HG03139 (cell line): ENCODE results near the gene FXYD2.
"Not testable (repeated sequence)": the region's sequence is repeated elsewhere in the genome, so short reads cannot be mapped to it uniquely, and the experiment has no call there.

Source experiments
- ATAC-seq: cut with Tn5 transposase; IDR thresholded peaks from one replicate; pipeline ENCODE4 v1.9.1; 2021; ENCODE audit not compliant: unreplicated experiment

The FXYD2 gene

DNA sequence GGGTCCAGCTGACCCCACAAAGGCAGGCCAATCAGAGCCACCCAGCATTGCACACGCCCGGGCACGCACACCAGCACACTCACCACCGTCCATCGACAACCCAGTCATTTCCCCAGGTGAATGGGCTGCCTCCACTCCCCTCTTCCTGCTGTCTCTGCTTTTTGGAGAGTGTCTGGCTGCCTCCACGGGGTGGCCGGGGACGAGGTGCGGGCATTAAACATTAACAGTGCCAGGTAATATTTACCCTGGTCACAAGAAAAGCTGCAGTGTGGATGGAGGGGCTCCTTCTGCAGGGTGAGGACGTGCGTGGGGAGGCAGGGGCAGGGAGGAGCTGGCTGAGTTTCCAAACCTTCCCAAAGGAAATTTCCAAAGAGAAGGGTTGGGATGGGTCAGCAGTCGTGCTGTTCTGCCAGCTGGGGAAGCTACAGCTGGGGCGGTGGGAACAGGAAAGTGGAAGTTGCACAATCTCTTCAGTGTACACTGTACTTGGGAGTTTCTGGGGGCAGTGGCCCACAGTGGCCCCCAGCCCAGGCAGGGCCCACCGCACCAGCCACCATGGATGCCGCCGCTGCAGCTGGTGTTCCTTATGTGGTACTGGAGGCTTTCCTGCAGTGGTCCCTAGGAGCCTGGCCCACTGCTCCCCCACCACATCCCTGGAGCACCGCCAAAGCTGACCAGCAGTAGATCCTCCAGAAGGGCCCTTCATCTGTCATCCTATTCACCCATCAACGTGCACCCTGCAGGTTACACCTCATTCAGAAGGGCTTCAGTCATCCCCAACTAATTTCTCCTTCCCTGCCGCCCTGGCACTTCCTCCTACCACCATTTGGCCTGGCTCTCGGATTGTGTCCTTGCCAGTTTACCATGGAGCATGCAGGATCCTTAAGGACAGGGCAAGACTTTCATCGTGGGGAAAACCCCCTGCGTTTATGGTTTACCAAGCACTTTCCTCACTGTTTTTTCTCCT is at the start of gene FXYD2:
TSS of gene FXYD2 (minus strand) at position 174 of the 967 bp plus-strand sequence. CDS start at position 108, 66 bp downstream.
- no peak for ATAC-seq

DNA sequence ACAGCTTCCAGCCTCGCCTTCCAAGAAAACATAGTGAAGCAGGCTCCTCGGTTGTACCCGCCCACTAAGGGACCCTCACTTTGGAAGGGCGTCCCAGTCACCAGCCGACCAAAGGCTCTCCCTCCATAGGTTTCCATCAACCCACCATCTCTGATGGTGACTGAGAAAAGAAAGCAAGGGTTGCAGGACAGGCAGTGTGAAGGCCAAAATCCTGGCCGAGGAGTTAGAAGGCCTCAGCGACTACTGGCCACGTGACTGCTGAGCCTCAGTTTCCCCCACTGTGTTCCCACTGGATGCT is 49.2 kb upstream of the FXYD2 start:
- no peak for ATAC-seq

DNA sequence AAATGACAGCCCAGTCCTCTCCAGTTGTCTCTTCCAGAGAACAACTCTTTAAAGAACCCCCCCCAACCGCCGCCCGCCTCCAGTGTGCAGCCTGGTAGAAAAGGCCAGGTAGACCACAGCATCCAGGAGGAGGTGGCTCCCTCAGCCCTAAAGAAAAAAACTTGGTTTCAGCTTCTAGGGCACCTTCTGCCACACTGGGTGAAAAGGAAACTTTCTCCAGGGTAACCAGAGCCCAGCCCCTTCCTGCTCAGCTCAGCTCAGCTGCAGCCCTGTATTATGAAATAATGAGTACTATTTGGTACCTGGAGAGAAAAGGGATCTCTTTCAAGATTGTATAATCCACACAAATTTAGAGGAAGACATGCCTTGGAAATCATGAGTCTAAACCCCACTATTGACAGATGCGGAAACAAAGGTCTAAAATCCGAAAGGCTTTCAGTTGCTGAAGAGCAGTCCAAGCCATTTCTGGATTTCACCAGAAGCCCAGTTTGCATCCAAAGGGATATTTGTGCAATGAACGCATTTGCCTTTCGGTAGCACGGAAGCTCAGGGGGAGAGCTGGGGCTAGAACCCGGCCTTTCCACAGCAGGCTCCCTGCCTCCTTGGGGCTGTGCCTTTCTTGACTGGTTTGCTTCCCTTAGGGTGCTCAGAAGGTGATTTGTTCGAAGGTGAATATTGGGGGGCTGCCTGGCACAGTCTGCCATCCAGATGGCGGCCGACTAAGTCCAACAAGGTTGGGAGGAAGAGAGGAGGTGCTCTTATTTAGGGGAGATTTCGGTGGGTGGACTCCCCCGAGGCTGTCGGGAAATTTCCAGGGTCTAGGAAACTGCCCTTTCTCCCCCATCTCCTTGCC is 48.7 kb upstream of the FXYD2 start:
- no peak for ATAC-seq

- ATAC-seq = no peak
Observed at GRCh38 chr11:117872420-117872961, 47.9 kb upstream of the FXYD2 start.

- ATAC-seq = no peak
Observed at GRCh38 chr11:117871784-117872183, 47.2 kb upstream of the FXYD2 start.

GRCh38 chr11:117871160-117871559 is 46.6 kb upstream of the FXYD2 start:
- ATAC-seq = no peak

DNA sequence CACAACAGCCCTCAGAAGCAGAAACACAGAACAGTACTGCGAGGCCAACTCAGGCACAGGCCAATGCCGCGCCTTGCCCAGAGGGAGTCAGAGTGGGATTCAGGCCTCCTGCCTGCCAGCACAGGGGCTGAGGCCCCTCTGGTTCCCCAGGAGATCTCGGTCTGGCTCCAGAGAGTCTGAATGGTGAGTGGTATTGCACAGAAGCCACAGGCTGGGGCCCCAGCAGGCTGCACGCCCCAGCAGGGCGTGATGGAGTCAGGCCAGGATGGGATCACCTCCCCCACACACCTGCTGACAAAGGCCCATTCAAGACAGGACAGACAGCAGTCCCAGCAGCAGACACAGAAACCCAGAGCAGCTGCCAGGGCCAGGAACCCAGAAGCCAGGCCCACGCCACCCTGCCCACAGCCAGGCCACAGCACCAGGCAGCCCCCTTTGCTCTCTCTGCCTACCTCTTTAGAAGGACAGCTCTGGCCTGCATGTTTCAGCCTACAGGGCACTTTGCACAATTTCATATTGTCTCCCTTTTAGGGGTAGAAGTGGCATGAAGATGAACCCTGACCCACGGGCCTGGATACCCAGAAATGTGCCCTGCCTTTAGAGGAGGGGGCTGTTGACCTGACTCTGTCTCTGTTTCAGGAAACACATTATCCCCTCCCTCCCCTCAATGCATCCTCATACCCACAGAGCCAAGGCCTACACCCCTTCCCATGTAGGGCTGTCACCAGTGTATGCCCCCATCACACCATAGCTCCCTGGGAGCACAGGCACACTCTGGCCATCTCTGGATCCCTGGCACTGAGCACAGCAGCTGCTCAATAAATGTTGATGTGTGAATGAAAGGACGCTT is 45.8 kb upstream of the FXYD2 start:
- ATAC-seq = no peak

DNA sequence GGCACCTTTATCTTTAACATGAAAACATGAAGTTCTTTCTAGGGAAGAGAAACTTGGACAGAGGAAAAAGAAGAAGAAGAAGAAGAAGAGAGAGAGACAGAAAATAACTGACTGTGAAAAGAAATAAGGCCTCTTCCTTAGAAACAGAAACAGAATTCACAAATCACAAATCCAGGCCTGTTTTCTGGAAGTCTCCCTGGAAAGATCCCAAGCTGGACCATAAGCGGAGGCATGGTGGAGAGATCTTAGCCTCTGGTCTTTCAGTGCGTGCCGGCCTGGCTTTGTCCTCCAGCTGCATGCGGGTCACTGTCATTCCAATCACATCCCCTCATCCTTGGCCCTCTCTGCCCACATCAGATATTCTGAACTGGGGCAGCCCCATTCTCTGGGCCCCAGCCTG is 45.1 kb upstream of the FXYD2 start:
- ATAC-seq = no peak

GRCh38 chr11:117868815-117869561 is 44.4 kb upstream of the FXYD2 start:
- no peak for ATAC-seq

- no peak for ATAC-seq
Observed at GRCh38 chr11:117868088-117868487, 43.5 kb upstream of the FXYD2 start.

DNA sequence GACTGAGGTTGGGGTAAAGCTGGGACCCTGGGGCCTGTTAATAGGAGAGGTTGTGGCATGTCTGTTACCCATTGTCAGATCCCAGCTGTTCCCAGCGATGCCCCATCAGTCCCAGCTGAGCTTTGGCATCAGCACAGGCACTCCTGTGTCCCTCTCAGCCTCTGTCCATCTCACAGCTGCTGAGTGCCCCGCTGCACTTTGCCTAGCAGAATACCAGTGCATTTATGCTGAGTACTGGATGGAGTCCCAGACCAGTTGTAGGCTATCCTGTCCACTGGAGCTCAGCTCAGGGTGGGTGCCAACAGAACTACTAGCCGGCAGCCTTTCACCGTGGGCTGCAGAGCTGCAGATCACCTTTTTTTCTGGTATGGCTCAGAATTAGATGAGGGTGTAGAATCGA is 42.0 kb upstream of the FXYD2 start:
- no peak for ATAC-seq

DNA sequence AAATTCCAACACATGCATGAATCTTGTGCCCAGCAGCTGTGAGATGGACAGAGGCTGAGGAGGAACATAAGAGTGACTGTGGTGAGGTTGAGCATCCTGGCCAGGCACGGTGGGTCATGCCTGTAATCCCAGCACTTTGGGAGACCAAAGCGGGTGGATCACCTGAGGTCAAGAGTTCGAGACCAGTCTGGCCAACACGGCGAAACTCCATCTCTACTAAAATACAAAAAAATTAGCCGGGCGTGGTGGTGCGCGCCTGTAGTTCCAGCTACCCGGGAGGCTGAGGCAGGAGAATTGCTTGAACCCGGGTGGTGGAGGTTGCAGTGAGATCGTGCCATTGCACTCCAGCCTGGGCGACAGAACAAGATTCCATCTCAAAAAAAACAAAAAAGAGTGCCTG is 41.0 kb upstream of the FXYD2 start:
- ATAC-seq = not testable (repeated sequence)

- ATAC-seq = no peak
Observed at GRCh38 chr11:117863383-117863782, 38.8 kb upstream of the FXYD2 start.

- no peak for ATAC-seq
Observed at GRCh38 chr11:117862753-117863152, 38.2 kb upstream of the FXYD2 start.

GRCh38 chr11:117862019-117862725 is 37.6 kb upstream of the FXYD2 start:
- no peak for ATAC-seq

- no peak for ATAC-seq
Observed at GRCh38 chr11:117861151-117862018, 36.8 kb upstream of the FXYD2 start.

GRCh38 chr11:117860139-117860538 is 35.6 kb upstream of the FXYD2 start:
- no peak for ATAC-seq

- ATAC-seq = no peak
Observed at GRCh38 chr11:117859488-117860112, 35.1 kb upstream of the FXYD2 start.
